GM12865 (cell line): ENCODE measurements around the gene ENPP5.

ENCODE experiments used
- DNase-seq: peaks from one replicate; pipeline ENCODE4 v3.0.0; 2010; ENCODE audit warnings: low read depth
- H3K4me3 ChIP-seq: 2 replicates; pipeline ENCODE4 v1.5.1; 2011; ENCODE audit warnings: mild to moderate bottlenecking, low read depth, low read length, control low read depth
- CTCF ChIP-seq: IDR thresholded peaks from 2 replicates; pipeline ENCODE4 v1.5.1; 2011; ENCODE audit warnings: low read length, control low read depth, low read depth, inconsistent platforms; ENCODE audit not compliant: insufficient read depth; ENCODE audit errors: missing control alignments

Gene ENPP5

GRCh38 chr6:46203391-46204177 lies 32.8 kb upstream of the ENPP5 start:
- no peak for TF ChIP-seq CTCF
- H3K4me3 ChIP-seq, result no peak overlapping the region
- no peak for DNase-seq

- no peak for TF ChIP-seq CTCF
- H3K4me3 ChIP-seq, result no peak overlapping the region
- no peak for DNase-seq
Measured at GRCh38 chr6:46201702-46202101, 30.9 kb upstream of the ENPP5 start.

- H3K4me3 ChIP-seq, result no peak overlapping the region
- DNase-seq, result no peak
- TF ChIP-seq CTCF, result no peak
Measured at GRCh38 chr6:46199387-46199786, 28.6 kb upstream of the ENPP5 start.

- TF ChIP-seq CTCF, result no peak
- no peak overlapping the region for H3K4me3 ChIP-seq
- no peak for DNase-seq
Measured at GRCh38 chr6:46191961-46192360, 21.2 kb upstream of the ENPP5 start.

GRCh38 chr6:46190889-46191288 lies 20.1 kb upstream of the ENPP5 start:
- no peak for DNase-seq
- no peak for TF ChIP-seq CTCF
- H3K4me3 ChIP-seq, result no peak overlapping the region

GRCh38 chr6:46189726-46190125 lies 18.9 kb upstream of the ENPP5 start:
- no peak for DNase-seq
- H3K4me3 ChIP-seq, result no peak overlapping the region
- TF ChIP-seq CTCF, result no peak

- no peak overlapping the region for H3K4me3 ChIP-seq
- no peak for DNase-seq
- TF ChIP-seq CTCF, result no peak
Measured at GRCh38 chr6:46186583-46186982, 15.8 kb upstream of the ENPP5 start.
